Breast epithelium (tissue), 4 donors: ENCODE data around the gene GUCY2D. TPM values are rescaled to one million over a fixed set of nuclear protein-coding genes. Genes with fewer than 3 reads are reported as not detected.

Experiments used
- DNase-seq, 2 donors: peaks; one replicate each; pipeline ENCODE4 v3.0.0-alpha.2; 2019; ENCODE audit warnings: low spot score in 2 of 2
- H3K27ac ChIP-seq, 2 donors: fragments of 200-600 bp; sonication (generic) in 1 of 2; one replicate each; pipeline ENCODE4 v1.5.1; 2016 to 2019; ENCODE audit warnings: mild to moderate bottlenecking in 1 of 2
- H3K27me3 ChIP-seq, 2 donors: fragments of 200-600 bp; sonication (generic) in 1 of 2; one replicate each; pipeline versions ENCODE4 v1.5.1 to v1.6.0; 2017 to 2019; ENCODE audit warnings: control low read depth in 1 of 2, mild to moderate bottlenecking in 1 of 2
- H3K36me3 ChIP-seq: fragments of 200-600 bp; one replicate; pipeline ENCODE4 v1.5.1; 2019
- H3K4me1 ChIP-seq, 2 donors: fragments of 200-600 bp; sonication (generic); one replicate each; pipeline ENCODE4 v1.5.1; 2016 to 2019; ENCODE audit warnings: control low read depth in 1 of 2
- H3K4me3 ChIP-seq, 3 donors: fragments of 200-600 bp; sonication (generic); 1 replicate in 2 of 3; 2 replicates in 1 of 3; pipeline ENCODE4 v1.5.1; 2016 to 2019; ENCODE audit warnings: mild to moderate bottlenecking in 3 of 3, moderate library complexity in 2 of 3
- H3K9me3 ChIP-seq, 2 donors: fragments of 200-600 bp; sonication (generic) in 1 of 2; one replicate each; pipeline ENCODE4 v1.5.1; 2016 to 2019; ENCODE audit warnings: control low read depth in 1 of 2
- CTCF ChIP-seq, 3 donors: fragments of 450-650 bp; IDR thresholded peaks; one replicate each; pipeline ENCODE4 v1.5.1; 2016 to 2017; ENCODE audit warnings: antibody characterized with exemption in 3 of 3, mild to moderate bottlenecking in 3 of 3, moderate library complexity in 3 of 3
- POLR2A ChIP-seq: fragments of 450-650 bp; IDR thresholded peaks from one replicate; pipeline ENCODE4 v1.6.1; 2016; ENCODE audit warnings: antibody characterized with exemption, mild to moderate bottlenecking, moderate library complexity
- POLR2AphosphoS5 ChIP-seq, 3 donors: sonication (generic); formaldehyde crosslinking; IDR thresholded peaks; one replicate each; pipeline ENCODE4 v1.6.1; 2017; ENCODE audit warnings: antibody characterized with exemption in 3 of 3
- intact Hi-C: fragments of 100-400 bp; cut with DNase I; formaldehyde crosslinking; loops from one replicate; pipeline ENCODE4 v1.15.1; 2023; ENCODE audit warnings: low total_unique reads
- total RNA-seq, 3 donors: library from RNA; depleted of rRNA; stranded (reverse); fragments of >200 nt; gene quantifications; one replicate each; pipeline ENCODE4 v1.1.0, GENCODE V29; 2016

The GUCY2D gene
- total RNA-seq, 3 donors from 2014 or later: 0.15 TPM; not detected in 2

GRCh38 chr17:8051831-8052230, 49.4 kb downstream of the GUCY2D start:
- intact Hi-C loops: no loop called here
- Histone ChIP-seq H3K9me3 (no peaks in the 10 kb centered on the region), H3K4me1 (no peaks in the 10 kb centered on the region), H3K4me3 (no peak overlapping the region), H3K27me3 (no peaks in the 10 kb centered on the region), H3K36me3 (no peaks in the 10 kb centered on the region), H3K27ac (no peak overlapping the region)
- no peak for TF ChIP-seq POLR2A
- TF ChIP-seq CTCF (IDR thresholded peaks at IDR 0.05): no peak
- TF ChIP-seq POLR2AphosphoS5 (IDR thresholded peaks at IDR 0.05): no peak
- DNase-seq: no peak

- H3K27ac ChIP-seq: no peak overlapping the region
- TF ChIP-seq POLR2A (no peak), CTCF (IDR thresholded peaks at IDR 0.05) (no peak), POLR2AphosphoS5 (IDR thresholded peaks at IDR 0.05) (no peak)
- no peak for DNase-seq
- no peaks in the 10 kb centered on the region for H3K27me3 ChIP-seq
- intact Hi-C loops: no loop called here
- no peaks in the 10 kb centered on the region for H3K4me1 ChIP-seq
- no peak overlapping the region for H3K4me3 ChIP-seq
- no peaks in the 10 kb centered on the region for H3K9me3 ChIP-seq
- H3K36me3 ChIP-seq: no peaks in the 10 kb centered on the region
These were observed 50.1 kb downstream of the GUCY2D start for GRCh38 chr17:8052256-8053252.

- Histone ChIP-seq H3K9me3 (no peaks in the 10 kb centered on the region), H3K27ac (no peak overlapping the region), H3K4me3 (no peak overlapping the region), H3K36me3 (no peaks in the 10 kb centered on the region), H3K4me1 (no peaks in the 10 kb centered on the region), H3K27me3 (no peaks in the 10 kb centered on the region)
- intact Hi-C loops: no loop called here
- no peak for DNase-seq
- TF ChIP-seq CTCF (IDR thresholded peaks at IDR 0.05) (no peak), POLR2A (no peak), POLR2AphosphoS5 (IDR thresholded peaks at IDR 0.05) (no peak)
These were observed 51.2 kb downstream of the GUCY2D start for GRCh38 chr17:8053600-8053999.

GRCh38 chr17:8055851-8056231, 53.4 kb downstream of the GUCY2D start:
- TF ChIP-seq POLR2A: no peak
- TF ChIP-seq POLR2AphosphoS5 (IDR thresholded peaks at IDR 0.05): no peak
- no peak for TF ChIP-seq CTCF (IDR thresholded peaks at IDR 0.05)
- Histone ChIP-seq H3K4me3 (no peak overlapping the region), H3K9me3 (no peaks in the 10 kb centered on the region), H3K36me3 (no peaks in the 10 kb centered on the region), H3K27ac (peak overlapping the region in 1 of 2 donors; percentile 23), H3K4me1 (no peaks in the 10 kb centered on the region), H3K27me3 (peaks cover 0 to 10% of the 10 kb centered on the region in 2 donors)
- intact Hi-C loops: no loop called here
- no peak for DNase-seq

GRCh38 chr17:8056232-8056975, 54.0 kb downstream of the GUCY2D start:
- no peak overlapping the region for H3K4me3 ChIP-seq
- intact Hi-C loops: no loop called here
- H3K27me3 ChIP-seq: peaks cover 0 to 16% of the 10 kb centered on the region in 2 donors

More at GRCh38 chr17:8056232-8056975, 54.0 kb downstream of the GUCY2D start:
- peak overlapping the region in 1 of 2 donors; percentile 4 for H3K27ac ChIP-seq
- H3K4me1 ChIP-seq: no peaks in the 10 kb centered on the region
- H3K36me3 ChIP-seq: no peaks in the 10 kb centered on the region
- peak in 1 of 3 donors; percentile 10 for TF ChIP-seq POLR2AphosphoS5 (IDR thresholded peaks at IDR 0.05)
- TF ChIP-seq POLR2A: no peak
- no peaks in the 10 kb centered on the region for H3K9me3 ChIP-seq
- no peak for DNase-seq
